NCI-H1092 treated with DMSO at 0.1 percent for 48 hours (cell line): Measurements from ENCODE around the gene TCF3.
"Not testable (repeated sequence)": the region's sequence is repeated elsewhere in the genome, so short reads cannot be mapped to it uniquely, and the experiment has no call there.

Source experiments
- DNase-seq: peaks from one replicate; lab custom pipeline; 2025; lab: John Stamatoyannopoulos, UW

Gene TCF3

DNA sequence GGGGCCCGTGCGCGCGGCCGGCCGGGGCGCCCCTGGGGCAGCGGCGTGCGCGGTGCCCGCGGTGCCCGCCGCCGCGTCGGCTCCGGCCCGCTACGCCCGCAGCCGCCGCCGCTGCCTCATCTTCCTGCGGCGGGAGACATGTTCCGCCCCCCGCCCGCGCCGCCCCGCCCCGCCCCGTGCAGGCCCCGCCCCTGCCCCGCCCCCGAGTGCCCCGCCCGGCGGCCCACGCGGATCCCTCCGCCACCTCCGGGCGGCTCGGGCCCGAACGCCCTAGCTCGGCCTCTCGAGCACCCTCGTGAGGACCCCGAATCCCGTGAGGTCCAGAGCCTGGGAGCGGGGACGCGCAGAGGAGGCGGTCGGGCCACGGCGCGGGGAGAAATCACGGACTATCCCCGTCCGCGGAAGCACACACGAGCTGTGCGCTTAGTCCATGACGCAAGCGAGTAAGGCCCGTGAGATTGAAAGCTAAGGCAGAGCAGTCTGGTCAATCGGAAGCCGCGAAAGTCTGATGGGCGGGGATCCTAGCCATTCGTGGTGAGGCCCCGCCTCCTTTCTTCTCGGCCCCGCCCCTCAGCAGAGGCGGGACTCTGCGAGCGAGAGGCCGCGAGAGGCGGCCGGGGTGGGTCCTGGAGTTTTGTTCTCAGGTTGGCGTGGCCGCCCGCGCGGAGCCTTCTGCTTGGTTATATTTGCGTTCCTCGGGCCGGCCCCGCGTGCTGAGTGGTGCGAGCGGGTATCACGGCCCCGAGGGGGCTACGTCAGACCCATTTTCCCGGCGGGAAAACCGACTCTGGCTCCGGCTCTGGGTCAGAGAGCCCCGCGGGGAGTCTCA is at the start of gene TCF3:
TSS of gene TCF3 (minus strand) at position 145 of the 829 bp plus-strand sequence. CDS start 2,367 bp downstream, outside the sequence.
- peak; percentile 97 for DNase-seq

DNA sequence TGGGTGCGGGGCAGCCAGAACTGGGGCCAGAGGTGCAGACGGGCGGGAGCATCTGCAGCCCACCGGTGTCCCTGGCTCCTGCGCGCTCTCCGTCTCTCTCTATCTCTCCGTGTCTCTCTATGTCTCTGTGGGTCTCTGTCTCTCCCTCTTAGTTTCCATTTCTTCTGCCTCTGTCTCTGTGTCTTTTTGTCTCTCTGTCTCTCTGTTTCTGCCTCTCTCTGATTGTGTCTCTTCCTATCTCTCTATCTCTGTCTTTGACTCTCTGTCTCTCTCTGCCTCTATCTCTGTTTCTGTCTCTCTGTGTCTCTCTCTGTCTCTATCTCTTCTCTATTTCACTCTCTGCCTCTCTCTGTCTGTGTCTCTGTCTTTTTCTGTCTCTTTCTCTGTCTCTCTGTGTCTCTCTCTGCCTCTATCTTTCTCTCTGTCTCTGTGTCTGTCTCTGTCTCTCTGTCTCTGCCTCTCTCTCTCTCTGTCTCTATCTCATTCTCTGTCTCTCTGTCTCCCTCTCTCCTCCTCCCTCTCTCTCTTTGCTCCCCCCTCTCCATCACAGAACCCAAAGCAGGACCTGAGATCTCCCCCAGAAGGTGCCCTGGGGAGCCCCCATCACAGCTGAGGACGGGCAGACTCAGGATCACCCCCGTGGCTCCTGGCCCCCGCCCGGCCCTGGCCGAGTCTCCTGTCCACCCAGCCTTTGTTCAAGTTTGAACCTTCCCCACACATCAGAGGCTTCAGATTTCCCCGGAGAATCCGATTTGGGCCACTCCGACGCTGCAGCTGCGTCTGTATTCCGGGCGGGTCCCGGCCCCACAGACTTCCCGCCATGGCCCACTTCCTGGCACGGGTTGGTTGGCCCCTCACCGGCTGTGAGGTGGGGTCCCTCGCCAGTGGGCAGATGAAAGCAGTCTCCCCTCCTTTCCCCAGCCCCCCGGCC is 48.6 kb upstream of the TCF3 start:
- no peak for DNase-seq

DNA sequence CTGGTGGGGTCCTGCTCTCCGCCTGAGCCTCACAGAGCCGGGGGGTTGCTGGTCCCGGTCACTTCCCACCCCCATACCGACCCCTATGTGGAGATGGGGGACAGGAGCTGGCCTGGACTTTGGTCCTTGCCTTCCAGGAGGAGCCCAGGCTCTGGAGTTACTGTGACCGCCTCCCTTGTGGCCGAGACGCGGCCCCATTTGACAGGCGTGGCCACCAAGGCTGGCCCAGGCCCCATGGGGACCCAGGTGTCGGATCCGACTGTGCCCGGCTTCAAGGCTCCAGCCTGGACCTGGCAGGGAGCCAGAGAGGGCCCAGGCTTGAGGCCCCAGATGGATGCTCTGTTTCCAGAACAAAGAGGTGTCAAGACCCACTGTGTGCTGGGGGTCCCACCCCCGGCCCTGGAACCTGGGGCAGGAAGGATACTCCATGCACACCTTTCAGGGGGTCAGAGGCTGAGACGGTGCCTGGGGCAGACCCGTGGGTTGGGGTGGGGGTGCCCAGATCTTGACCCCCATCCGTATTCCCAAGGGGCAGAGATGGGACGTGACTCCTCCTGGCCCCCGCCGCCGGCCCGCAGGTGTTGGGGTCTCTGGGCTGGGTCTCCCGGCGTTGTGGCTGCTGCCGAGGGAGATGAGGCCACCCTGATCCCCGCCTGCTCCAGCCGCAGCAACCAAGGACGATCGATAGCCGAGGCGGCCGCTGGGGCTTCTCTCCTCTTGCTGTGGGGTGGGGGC is 47.8 kb upstream of the TCF3 start:
- no peak for DNase-seq

DNA sequence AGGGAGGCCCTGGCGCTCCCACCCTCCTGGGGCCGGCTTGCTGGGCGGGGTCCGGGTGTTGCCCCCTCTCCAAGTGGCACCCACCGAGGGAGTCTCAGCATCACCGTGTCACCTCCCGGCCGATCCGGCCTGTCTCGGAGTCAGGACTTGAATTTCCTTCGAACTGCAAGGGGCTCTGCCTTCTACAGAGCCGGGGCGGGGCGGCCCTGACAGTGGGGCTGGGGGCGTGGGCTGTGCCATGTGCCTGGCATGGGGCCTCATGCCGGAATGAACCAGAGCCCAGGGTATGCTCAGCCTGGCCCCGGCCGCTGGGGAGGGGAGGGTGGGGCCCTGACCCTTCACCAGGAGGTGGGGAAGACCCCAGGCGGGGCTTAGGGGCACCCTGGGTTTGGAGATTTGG is 47.0 kb upstream of the TCF3 start:
- DNase-seq = no peak

DNA sequence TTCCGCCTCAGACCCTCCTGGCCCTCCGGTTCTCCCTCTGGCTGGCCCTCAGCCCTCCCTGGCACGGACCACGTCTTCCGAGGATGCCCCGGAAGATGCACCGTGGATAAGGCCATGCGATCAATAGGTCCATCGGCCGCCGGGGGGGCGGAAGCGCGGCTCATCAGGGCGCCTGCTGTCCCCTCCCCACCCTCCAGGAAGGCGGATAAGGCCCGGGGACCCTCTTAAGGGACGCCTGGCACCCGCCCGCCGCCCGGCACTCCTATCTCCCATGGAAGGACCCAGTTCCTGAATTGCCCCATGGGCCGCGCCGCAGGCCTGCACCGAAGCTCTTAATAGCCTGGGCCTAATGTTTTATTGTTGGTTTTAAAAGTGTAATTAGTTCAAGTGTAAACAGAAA is 46.2 kb upstream of the TCF3 start:
- no peak for DNase-seq

DNA sequence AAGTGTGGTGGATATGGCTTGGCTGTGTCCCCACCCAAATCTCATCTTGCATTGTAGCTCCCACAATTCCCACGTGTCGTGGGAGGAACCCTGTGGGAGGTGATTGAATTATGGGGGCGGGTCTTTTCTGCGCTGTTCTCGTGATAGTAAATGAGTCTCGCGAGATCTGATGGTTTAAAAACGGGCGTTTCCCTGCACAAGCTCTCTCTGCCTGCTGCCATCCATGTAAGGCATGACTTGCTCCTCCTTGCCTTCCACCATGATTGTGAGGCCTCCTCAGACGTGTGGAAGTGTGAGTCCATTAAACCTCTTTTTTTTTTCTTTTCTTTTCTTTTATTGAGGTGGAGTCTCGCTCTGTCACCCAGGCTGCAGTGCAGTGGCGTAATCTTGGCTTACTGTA is 43.1 kb upstream of the TCF3 start:
- not testable (repeated sequence) for DNase-seq

DNA sequence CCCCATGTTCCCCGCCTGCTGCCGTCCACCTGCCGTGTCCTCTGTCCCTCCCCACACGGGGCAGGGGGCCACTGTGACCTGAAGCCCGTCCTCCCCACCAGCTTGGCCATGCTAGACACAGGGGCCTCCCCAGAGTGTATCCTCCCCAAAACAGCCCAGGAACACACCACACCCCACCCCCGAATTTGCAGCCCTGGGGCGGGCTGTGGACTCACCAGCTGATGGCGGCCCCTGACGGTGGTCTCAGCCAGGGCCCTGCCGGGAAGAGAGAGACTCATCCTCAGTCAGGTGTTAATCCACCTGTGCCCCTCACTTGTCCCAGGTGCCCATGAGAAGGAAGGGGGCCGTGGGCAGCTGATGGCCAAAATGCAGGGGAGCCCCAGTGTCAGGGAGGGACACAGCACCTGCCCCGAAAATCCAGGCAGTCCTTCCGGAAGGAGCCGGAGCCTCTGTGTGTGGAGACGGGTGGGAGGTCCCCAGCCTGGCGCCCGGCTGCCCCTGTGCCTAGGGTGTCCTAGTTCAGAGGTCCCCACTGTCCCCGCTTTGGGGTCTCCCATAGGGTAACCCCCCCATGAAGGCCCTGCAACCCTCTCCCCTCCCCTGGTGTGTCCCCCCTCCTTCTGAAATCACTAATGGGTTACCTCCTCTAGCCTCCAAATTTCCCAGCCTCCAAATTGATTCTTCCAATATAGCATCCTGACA is 39.3 kb upstream of the TCF3 start:
- DNase-seq = no peak

DNA sequence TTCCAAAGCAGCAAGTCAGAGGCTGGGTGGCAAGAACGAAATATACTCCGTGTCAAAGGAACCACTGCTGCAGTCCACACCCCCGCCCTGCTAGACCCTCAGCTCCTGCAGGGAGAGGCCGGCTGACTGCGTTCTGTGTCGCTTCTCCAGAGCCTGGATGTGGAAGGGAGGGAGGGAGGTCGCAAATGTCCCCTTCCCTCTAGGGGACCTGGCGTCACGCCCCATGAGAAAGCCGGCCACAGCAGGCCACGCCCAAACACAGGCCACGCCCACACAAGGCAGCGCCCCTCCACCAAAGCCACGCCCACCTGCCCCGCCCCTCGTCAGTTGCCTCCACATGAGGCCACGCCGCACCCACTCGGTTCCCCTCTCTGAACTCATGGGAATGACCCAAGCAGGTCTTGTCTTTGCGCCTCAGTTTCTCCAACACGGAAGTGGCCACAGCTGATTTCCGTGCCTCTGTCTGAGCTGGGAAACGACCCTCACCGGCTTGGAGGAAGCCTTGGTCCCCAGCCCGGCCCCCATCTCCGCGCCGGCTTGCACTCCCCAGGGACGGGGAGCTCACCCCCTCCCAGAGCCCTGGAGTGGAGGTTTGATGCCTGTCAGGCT is 38.4 kb upstream of the TCF3 start:
- no peak for DNase-seq

DNA sequence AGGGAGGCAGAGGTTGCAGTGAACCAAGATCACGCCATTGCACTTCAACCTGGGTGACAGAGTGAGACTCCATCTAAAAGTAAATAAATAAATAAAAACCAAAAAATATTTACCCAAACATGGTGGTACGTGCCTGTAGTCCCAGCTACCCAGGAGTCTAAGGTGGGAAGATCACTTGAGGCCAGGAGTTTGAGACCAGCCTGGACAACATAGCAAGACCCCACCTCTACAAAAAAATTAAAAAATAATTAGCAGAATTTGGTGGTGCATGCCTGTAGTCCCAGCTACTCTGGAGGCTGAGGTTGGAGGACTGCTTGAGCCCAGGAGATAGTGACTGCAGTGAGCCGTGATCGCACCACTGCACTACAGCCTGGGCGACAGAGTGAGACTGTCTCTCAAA is 33.4 kb upstream of the TCF3 start:
- DNase-seq = not testable (repeated sequence)

DNA sequence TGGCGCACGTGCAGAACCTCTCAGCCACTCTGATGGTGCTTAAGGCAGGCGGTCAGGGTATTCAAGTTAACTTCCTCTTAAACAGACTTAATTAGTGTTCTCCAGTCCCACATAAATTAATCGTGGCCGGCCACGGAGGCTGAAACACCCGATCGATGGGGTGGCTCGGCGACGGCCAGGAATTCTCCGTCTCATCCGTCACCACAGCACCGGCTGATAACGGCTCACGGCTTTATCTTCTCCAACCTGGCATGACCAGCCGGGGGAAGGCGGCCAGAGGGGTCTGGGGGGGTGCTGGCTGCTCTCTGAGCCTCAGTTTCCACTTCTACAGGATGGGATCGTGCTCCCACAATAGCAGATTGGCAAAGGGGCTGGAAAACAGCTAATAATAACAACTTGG is 32.6 kb upstream of the TCF3 start:
- DNase-seq = no peak

DNA sequence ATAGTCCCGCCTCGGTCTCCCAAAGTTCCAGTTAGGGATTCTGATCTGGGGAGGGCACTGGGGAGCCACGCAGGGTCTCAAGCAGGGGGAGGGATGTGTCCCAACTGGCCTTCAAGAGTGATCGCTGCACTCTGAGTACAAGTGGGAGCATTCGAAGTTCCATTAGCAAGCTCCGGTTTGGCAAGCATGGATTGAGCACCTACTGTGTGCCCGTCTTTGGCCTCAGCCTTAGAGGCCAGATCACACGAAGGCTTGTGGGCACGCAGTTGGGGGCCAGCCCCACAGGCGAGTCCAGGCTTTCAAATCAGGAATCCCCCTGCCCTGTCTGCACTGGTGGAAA is 32.1 kb upstream of the TCF3 start:
- DNase-seq = no peak

DNA sequence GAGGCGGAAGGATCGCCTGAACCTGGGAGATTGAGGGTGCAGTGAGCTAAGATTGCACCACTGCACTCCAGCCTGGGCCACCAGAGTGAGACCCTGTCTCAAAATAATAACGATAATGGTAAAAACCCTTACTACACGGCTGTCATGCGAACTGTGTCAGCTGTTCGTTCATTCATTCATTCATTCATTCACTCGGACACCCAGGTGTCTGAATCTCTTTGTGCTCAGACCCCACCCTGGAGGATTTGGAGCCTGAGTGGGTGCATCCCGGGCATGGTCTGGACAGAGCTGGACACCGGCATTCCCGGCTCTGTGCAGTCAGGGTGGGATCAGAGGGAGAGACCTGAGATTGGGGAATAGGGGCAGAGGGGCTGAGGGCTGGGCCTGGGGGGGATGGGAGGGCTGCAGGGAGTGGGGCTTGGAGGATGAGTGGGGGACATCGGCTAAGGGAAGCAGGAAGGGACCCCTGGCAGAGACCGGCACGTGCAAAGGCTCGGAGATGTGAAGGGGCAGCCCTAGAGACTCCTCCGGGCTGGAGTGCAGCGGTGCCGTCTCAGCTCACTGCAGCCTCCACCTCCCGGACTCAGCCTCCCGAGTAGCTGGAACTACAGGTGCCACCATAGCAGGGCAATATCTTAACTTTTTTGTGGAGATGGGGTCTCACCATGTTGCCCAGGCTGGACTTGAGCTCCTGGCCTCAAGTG is 31.6 kb upstream of the TCF3 start:
- DNase-seq = no peak

DNA sequence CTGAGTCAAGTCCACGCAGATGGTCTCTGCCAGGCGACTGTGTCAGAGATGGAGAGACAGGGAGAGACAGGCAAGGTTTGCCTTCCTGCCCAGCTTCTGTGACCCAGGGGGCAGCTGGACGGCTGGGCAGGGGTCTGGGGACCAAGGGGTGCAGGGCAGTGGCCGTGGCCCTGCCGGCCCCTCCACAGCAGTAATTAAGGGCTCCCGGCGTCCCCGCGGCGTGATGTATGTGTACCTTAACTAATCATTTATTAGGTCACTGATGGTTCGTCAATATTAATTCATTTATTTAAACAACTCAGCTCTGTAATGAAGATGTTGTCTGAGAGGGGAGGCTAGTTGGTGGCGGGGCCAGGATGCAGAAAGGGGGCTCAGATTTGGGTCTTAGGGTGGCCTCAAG is 28.6 kb upstream of the TCF3 start:
- no peak for DNase-seq

DNA sequence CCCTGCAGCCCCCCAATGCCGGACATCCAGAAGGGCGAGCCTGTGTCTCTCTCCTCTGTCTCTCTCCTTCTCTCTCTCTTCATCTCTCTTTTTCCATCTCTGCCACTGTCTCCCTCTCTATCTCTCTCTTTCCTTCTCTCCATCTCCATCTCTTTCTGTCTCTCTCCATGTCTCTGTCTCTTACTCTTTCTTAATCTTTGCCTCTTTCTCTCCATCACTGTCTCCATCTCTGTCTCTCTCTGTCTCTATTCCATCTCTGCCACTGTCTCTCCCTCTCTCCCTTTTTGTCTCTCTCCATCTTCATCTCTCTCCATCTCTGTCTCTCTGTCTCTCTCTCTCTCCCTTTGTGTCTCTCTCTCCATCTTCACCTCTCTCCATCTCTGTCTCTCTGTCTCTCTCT is 25.7 kb upstream of the TCF3 start:
- no peak for DNase-seq

DNA sequence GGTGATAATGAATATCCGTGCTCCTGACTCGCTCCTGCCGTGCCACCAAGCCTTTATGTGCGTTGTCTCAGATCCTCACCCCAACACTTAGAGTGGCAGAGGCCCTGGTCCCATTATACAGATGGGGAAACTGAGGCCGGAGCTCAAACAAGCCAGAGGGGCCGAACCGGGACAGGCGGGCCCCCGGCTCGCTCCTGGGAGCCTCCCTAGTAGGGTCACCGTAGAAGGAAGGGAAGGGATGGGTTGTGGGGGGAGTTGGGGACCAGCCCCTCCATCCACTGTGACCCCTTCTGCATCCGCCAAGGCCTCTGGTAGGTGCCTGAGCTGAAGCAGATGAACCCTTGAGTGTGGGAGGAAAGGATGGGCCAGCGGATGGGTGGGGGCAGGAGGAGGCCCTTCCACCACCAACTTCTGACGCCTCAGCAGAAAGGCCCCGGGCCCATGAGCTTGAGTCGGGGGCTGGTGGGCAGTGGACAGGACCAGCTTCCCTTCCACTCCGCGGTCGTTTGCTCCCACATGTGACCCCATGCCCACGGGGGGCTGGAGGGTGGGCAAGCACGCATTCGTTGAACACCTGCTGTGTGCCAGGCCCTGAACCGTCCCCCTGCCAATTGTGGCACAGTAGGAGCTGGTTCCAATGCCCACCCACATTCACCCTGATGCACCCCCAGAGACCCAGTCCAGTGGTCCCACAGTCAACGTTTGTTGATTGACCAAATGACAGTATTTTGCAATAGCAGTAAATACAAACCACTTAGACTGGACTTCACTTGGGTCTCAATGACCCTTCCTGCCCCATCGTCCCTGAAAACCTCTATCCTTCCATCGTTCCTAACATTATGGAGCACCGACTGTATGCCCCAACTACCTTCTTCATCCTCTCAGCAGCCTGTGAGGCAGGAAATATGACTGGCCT is 24.2 kb upstream of the TCF3 start:
- no peak for DNase-seq

DNA sequence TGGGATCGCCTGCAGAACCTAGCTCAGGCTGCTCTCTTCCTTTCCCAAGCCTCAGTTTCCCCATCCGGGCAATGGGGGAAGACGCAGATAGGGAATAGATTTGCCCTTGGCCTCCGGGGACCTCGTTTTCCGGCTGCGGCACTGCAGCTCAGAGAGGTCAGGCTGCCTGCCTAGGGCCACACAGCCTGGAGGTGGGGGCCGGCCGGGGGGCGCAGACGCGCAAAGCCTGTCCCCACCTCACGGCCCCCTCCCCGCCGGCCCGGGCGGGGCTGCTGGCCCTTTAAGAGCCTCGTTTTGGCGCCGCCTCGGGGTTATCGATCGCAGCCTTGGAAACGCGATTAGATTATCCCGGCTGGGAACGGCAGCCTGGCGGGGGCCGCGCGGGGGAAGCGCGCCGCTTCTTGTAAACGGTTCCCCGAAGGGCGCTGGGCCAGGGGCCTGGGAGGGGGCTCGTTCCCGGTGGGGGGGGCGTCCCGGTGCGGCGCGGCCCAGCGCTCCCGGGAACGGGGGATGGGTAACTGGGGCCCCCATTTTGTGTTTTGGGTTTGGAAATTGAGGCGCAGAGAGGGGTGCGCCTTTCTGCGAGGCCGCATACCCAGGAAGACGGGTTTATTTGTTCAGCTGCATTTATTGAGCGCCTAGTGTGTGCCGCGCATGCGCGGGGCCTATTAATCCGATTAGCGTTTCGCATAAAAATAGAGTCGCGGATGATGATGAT is 23.4 kb upstream of the TCF3 start:
- no peak for DNase-seq

DNA sequence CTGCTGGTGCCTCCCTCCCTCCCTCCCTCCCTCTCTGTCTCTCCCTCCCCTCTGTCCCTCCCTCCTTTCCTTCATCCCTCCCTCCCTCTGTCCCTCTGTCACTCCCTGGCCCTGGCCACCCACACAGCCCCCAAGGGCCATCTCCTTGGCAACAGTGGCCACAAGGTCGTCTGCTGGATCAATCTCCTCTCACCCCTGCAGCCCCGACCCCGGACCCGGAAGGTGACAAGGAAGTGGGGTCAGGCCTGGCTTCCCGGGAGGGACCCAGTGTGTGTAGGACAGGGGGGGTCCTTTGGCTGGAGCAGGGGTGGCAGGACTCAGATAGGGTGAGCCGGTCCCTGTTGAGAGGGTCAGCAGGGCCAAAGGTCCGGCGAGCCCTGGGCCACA is 21.9 kb upstream of the TCF3 start:
- DNase-seq = no peak

DNA sequence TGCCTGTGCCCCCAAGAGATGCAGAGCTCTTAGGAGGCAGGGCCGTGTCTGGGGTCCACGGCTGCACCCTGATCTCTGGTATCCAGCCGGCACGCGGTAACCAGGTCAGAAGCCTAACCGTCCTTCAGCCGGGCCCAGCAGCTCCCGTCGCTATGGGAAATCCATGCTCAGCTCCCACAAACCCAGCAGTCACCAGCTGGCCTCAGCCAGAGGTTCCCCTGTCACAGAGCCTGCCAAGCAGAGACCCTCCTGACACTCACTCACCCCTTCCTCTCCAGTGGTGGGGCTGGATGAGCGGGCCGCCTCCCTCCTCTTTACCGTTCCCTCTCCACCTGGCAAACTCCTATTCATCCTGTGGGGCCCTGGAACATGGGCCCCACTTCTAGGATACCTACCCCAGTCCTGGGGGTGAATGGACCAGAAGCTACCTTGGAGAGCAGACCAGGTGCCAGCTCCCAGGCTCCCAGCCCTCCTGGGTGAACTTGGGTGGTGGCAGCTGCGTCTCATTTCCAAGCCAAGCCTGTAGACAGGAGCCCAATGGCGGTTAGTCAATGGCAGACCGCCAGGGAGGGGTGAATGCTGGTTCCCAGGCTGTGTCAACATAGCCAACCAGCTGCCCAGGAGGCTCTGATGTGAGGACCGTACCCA is 21.4 kb upstream of the TCF3 start:
- DNase-seq = peak; percentile 16
